ENCODE data around the gene MID1. TPM values are rescaled to one million over a fixed set of nuclear protein-coding genes. Genes with fewer than 3 reads are reported as not detected.

The MID1 gene
- polyA plus RNA-seq, 3 donors = 0.05 to 0.10 TPM; not detected in 1

GRCh38 chrX:10649265-10649664, 28.9 kb upstream of the MID1 start:
- H3K9me3 Mint-ChIP-seq = peaks cover 0 to 3% (median 0%) of the 10 kb centered on the region in 7 donors
- peaks cover 0 to 2% (median 2%) of the 10 kb centered on the region in 3 donors for H3K27me3 Mint-ChIP-seq (ENCODE audit: low read depth in 3 of 3)

GRCh38 chrX:10648614-10649013, 28.2 kb upstream of the MID1 start:
- no peaks in the 10 kb centered on the region for H3K4me1 Mint-ChIP-seq
- H3K79me2 ChIP-seq (ENCODE audit: insufficient read depth, low read length) = no peaks in the 10 kb centered on the region
- intact Hi-C loops (cut with micrococcal nuclease) = no loop called here
- no peaks in the 10 kb centered on the region for H4K20me1 ChIP-seq (ENCODE audit: insufficient read depth, low read length)
- H3K27me3 Mint-ChIP-seq (ENCODE audit: low read depth in 3 of 3) = peaks cover 0 to 2% (median 2%) of the 10 kb centered on the region in 3 donors
- no peak overlapping the region for H3K4me3 Mint-ChIP-seq
- DNase-seq = no peak
- H3K4me2 ChIP-seq (replicated peaks; ENCODE audit: extremely low read depth, low read length, poor library complexity, severe bottlenecking) = no peak overlapping the region
- no peak overlapping the region for H3K9ac ChIP-seq (ENCODE audit: insufficient read depth, low read length, poor library complexity, severe bottlenecking)
- no peaks in the 10 kb centered on the region for H3K27me3 ChIP-seq (ENCODE audit: control insufficient read depth in 2 of 2, insufficient read depth in 2 of 2, low read length in 2 of 2)
- no peaks in the 10 kb centered on the region for H3K4me1 ChIP-seq (ENCODE audit: control insufficient read depth in 1 of 2, insufficient read depth in 2 of 2, low read length in 2 of 2)
- H3K27ac ChIP-seq (ENCODE audit: low read depth in 1 of 2, low read length in 2 of 2) = no peak overlapping the region
- peaks cover 0 to 3% (median 0%) of the 10 kb centered on the region in 7 donors for H3K9me3 Mint-ChIP-seq
- WGBS (ENCODE audit: insufficient coverage) = no CpG with 5 or more reads among the region's 3 CpGs
- no peak overlapping the region for H2AFZ ChIP-seq (ENCODE audit: insufficient read depth, low read depth, low read length, poor library complexity, severe bottlenecking)
- TF ChIP-seq CTCF (IDR thresholded peaks at IDR 0.05) = no peak
- no peaks in the 10 kb centered on the region for H3K9me3 ChIP-seq (replicated peaks in 1 of 2; ENCODE audit: control insufficient read depth in 1 of 2, insufficient read depth in 1 of 2, low read length in 2 of 2)
- no peak overlapping the region for H3K27ac Mint-ChIP-seq
- H3K36me3 ChIP-seq (replicated peaks in 1 of 2; ENCODE audit: control insufficient read depth in 1 of 2, insufficient read depth in 2 of 2, low read length in 2 of 2) = no peaks in the 10 kb centered on the region
- no peaks in the 10 kb centered on the region for H3K36me3 Mint-ChIP-seq
- H3K4me3 ChIP-seq (replicated peaks in 1 of 3; ENCODE audit: low read depth in 2 of 3, low read length in 3 of 3) = no peak overlapping the region

More at GRCh38 chrX:10649265-10649664, 28.9 kb upstream of the MID1 start:
- no peak overlapping the region for H3K27ac Mint-ChIP-seq
- H3K9ac ChIP-seq (ENCODE audit: insufficient read depth, low read length, poor library complexity, severe bottlenecking) = no peak overlapping the region
- H3K79me2 ChIP-seq (ENCODE audit: insufficient read depth, low read length) = no peaks in the 10 kb centered on the region
- H3K36me3 Mint-ChIP-seq = no peaks in the 10 kb centered on the region
- no peak overlapping the region for H3K4me3 Mint-ChIP-seq
- H3K4me1 Mint-ChIP-seq = no peaks in the 10 kb centered on the region
- H3K36me3 ChIP-seq (replicated peaks in 1 of 2; ENCODE audit: control insufficient read depth in 1 of 2, insufficient read depth in 2 of 2, low read length in 2 of 2) = no peaks in the 10 kb centered on the region
- no peak overlapping the region for H2AFZ ChIP-seq (ENCODE audit: insufficient read depth, low read depth, low read length, poor library complexity, severe bottlenecking)
- DNase-seq = no peak
- TF ChIP-seq CTCF (IDR thresholded peaks at IDR 0.05) = no peak
- H3K27ac ChIP-seq (ENCODE audit: low read depth in 1 of 2, low read length in 2 of 2) = no peak overlapping the region
- H3K4me3 ChIP-seq (replicated peaks in 1 of 3; ENCODE audit: low read depth in 2 of 3, low read length in 3 of 3) = no peak overlapping the region
- H3K4me1 ChIP-seq (ENCODE audit: control insufficient read depth in 1 of 2, insufficient read depth in 2 of 2, low read length in 2 of 2) = no peaks in the 10 kb centered on the region
- no CpG with 5 or more reads among the region's 4 CpGs for WGBS (ENCODE audit: insufficient coverage)
- no peaks in the 10 kb centered on the region for H3K27me3 ChIP-seq (ENCODE audit: control insufficient read depth in 2 of 2, insufficient read depth in 2 of 2, low read length in 2 of 2)
- no peaks in the 10 kb centered on the region for H3K9me3 ChIP-seq (replicated peaks in 1 of 2; ENCODE audit: control insufficient read depth in 1 of 2, insufficient read depth in 1 of 2, low read length in 2 of 2)
- intact Hi-C loops (cut with micrococcal nuclease) = no loop called here
- no peak overlapping the region for H3K4me2 ChIP-seq (replicated peaks; ENCODE audit: extremely low read depth, low read length, poor library complexity, severe bottlenecking)
- no peaks in the 10 kb centered on the region for H4K20me1 ChIP-seq (ENCODE audit: insufficient read depth, low read length)
